GM19372 (cell line): ENCODE measurements around the gene RAB6C.
"Not testable (repeated sequence)": the region's sequence is repeated elsewhere in the genome, so short reads cannot be mapped to it uniquely, and the experiment has no call there.

Source experiments
- ATAC-seq: cut with Tn5 transposase; IDR thresholded peaks from one replicate; pipeline ENCODE4 v1.9.1; 2021; ENCODE audit warnings: mild to moderate bottlenecking, low read depth, moderate library complexity; ENCODE audit not compliant: unreplicated experiment

Gene RAB6C

GRCh38 chr2:129992415-129993006 is 13.0 kb downstream of the RAB6C start:
- ATAC-seq: not testable (repeated sequence)

- ATAC-seq: not testable (repeated sequence)
Measured at GRCh38 chr2:129993151-129993550, 13.7 kb downstream of the RAB6C start.

- ATAC-seq: not testable (repeated sequence)
Measured at GRCh38 chr2:129996657-129997237, 17.3 kb downstream of the RAB6C start.

GRCh38 chr2:129998771-129999170 is 19.3 kb downstream of the RAB6C start:
- ATAC-seq: not testable (repeated sequence)

- ATAC-seq: not testable (repeated sequence)
Measured at GRCh38 chr2:130005862-130006261, 26.4 kb downstream of the RAB6C start.

GRCh38 chr2:130016701-130017100 is 37.2 kb downstream of the RAB6C start:
- not testable (repeated sequence) for ATAC-seq

- no peak for ATAC-seq
Measured at GRCh38 chr2:130019402-130019801, 39.9 kb downstream of the RAB6C start.

GRCh38 chr2:130020069-130020468 is 40.6 kb downstream of the RAB6C start:
- ATAC-seq: not testable (repeated sequence)

GRCh38 chr2:130025931-130026330 is 46.5 kb downstream of the RAB6C start:
- not testable (repeated sequence) for ATAC-seq
